ENCODE results near the gene RIC1. TPM values are rescaled to one million over a fixed set of nuclear protein-coding genes. Genes with fewer than 3 reads are reported as not detected.

The RIC1 gene
- total and polyA plus RNA-seq, 2 of the 13 experiments (the other 11 are each of a cell fraction or from before 2014, with no cell fraction given), result 18.2 to 19.0 TPM

GRCh38 chr9:5801739-5802113, 172.8 kb downstream of the RIC1 start (continued):
- TF ChIP-seq, protein P1, sequence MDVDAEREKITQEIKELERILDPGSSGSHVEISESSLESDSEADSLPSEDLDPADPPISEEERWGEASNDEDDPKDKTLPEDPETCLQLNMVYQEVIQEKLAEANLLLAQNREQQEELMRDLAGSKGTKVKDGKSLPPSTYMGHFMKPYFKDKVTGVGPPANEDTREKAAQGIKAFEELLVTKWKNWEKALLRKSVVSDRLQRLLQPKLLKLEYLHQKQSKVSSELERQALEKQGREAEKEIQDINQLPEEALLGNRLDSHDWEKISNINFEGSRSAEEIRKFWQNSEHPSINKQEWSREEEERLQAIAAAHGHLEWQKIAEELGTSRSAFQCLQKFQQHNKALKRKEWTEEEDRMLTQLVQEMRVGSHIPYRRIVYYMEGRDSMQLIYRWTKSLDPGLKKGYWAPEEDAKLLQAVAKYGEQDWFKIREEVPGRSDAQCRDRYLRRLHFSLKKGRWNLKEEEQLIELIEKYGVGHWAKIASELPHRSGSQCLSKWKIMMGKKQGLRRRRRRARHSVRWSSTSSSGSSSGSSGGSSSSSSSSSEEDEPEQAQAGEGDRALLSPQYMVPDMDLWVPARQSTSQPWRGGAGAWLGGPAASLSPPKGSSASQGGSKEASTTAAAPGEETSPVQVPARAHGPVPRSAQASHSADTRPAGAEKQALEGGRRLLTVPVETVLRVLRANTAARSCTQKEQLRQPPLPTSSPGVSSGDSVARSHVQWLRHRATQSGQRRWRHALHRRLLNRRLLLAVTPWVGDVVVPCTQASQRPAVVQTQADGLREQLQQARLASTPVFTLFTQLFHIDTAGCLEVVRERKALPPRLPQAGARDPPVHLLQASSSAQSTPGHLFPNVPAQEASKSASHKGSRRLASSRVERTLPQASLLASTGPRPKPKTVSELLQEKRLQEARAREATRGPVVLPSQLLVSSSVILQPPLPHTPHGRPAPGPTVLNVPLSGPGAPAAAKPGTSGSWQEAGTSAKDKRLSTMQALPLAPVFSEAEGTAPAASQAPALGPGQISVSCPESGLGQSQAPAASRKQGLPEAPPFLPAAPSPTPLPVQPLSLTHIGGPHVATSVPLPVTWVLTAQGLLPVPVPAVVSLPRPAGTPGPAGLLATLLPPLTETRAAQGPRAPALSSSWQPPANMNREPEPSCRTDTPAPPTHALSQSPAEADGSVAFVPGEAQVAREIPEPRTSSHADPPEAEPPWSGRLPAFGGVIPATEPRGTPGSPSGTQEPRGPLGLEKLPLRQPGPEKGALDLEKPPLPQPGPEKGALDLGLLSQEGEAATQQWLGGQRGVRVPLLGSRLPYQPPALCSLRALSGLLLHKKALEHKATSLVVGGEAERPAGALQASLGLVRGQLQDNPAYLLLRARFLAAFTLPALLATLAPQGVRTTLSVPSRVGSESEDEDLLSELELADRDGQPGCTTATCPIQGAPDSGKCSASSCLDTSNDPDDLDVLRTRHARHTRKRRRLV (CRISPR knock-in tag; IDR thresholded peaks at IDR 0.05), result no peak
- TF ChIP-seq ZFP41 (CRISPR knock-in tag; IDR thresholded peaks at IDR 0.05; ENCODE audit: borderline replicate concordance) (no peak), ZNF83 (CRISPR knock-in tag; IDR thresholded peaks at IDR 0.05; ENCODE audit: borderline replicate concordance) (no peak), HNRNPLL (IDR thresholded peaks at IDR 0.05; ENCODE audit: low read depth, low read length, poor library complexity, severe bottlenecking) (no peak), JARID2 (CRISPR knock-in tag; IDR thresholded peaks at IDR 0.05; ENCODE audit: insufficient replicate concordance) (no peak), ZNF354B (CRISPR knock-in tag; IDR thresholded peaks at IDR 0.05) (no peak), KLF16 (CRISPR knock-in tag; IDR thresholded peaks at IDR 0.05) (no peak), ZBTB10 (CRISPR knock-in tag; IDR thresholded peaks at IDR 0.05; ENCODE audit: borderline replicate concordance) (no peak), MIER2 (CRISPR knock-in tag; IDR thresholded peaks at IDR 0.05) (no peak)
